CD4-positive, alpha-beta T cell treated with Interleukin-1 beta for 1 hour (primary cell): Measurements from ENCODE around the gene IMP4.

Source experiments
- DNase-seq, 2 donors: peaks; one replicate each; pipeline ENCODE4 v3.0.0-alpha.2; 2020 to 2022

IMP4 gene

DNA sequence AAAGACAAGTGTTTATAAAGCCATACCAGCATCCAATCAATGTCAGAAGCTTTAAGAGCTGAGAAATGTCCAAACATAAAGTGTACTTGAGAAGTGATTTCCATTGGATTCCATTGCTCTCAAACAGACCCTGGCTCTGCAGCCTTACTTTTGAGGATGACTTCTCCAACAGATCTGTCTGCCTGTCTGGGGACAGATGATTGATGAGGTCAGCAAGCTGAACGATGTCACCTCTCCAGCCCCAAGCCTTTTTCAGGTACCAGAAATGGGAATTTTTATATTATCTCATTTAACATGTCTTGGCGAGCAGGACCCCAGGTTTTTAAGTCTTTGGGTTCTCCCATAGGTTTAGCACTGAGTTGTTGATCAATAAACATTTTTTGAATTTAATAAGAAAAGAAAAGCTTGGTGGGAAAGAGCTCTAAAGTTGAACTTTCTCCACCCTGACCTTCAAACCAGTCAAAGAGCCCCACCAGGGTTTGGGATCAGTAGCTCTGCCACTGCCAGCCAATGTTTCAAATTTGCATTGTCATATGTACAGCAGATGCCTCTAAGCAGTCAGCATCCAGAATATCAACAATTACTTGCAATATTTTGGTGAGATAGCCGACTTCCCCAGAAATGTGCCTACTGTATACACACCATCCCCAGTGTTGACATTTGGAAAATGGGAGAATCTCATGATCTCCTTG is 35.7 kb downstream of the IMP4 start:
- DNase-seq: no peak

DNA sequence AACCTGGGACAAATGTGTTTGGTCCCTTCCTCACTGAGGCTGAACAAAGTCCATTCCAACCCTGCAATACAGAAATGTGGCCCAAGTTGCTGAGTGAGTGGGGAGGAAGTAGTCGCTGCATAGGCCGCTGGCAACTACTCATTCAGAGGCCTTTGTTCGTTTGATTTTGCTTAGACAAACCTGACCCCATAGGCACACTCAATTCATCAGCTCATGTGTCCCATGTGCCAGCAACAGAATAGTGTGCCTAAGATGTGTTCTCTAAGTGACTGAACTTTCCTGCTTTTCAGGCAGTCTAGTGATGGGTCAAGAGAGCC is 36.2 kb downstream of the IMP4 start:
- DNase-seq: no peak

DNA sequence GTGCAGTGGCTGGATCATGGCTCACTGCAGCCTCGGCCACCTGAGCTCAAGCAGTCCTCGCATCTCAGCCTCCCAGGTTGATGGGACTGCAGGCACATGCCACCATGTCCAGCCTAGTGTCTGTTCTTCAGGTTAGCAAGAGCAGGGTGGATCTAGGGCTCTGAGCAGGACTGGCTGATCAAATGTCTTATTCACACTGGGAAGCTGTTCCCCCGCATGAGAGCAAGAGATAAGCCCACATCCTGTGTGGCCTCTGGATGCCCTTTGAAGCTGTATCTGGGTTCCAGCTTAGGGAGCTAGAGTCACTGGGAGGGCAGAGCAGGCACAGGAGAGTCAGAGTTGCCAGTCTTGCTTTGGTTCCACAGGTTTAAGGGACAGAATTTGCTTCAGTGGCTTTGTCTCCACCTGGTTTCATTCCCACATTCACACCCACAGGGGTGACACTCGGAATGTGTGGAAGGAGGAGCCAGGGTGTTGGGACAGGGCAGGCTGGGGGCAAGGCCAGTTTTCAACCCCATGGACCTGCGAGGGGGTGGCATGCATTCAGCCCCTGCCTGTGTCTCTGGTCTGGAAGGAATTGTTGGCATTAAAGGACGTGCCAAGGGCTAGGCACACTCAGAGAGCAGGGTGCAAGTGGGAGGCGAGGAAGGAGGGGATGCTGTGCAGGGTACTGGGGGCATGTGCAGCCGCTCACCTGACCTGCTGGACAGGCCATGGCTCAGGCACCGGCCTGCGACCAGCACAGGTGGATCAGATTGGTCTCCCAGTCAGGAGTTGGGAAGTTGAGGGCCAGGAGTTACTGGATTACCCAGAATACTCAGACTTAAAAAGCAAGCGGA is 37.6 kb downstream of the IMP4 start:
- DNase-seq: no peak

DNA sequence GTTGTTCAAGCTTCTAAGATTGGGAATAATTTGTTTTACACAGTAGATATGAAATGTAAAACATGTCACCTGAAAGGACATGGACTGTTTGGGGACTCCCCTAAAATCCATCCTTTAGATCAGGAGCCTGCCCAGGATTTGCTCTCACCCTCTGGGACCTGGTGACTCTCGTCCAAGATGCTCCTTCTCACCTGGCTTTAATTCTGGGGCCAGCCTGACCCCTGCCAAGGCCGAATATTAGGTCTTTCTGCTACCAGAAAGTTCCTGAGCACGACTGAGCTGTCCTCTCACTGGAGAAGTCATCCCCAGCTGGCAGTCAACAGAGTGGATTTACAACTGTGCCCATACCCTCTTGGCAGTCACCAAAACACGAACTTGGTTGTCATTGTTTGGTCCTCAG is 38.4 kb downstream of the IMP4 start:
- DNase-seq: no peak

DNA sequence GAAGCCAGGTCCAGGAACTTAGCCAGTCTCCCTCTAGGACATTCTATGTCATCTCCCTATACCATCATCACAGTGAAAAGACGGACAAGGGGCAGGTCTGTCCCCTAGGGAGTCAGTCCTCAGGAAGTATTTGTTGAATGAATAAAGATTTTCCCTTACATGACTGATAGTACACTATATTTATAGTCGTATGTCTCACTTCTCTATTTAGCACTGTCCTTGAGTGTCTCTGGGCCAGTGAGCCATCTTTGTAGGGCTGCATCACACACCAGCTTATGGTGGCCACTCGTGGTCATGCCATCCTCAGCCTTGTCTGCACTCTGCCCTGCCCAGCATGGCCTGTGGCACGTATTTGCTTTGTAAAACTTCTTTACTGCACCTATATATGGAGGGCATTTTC is 38.9 kb downstream of the IMP4 start:
- DNase-seq: no peak

DNA sequence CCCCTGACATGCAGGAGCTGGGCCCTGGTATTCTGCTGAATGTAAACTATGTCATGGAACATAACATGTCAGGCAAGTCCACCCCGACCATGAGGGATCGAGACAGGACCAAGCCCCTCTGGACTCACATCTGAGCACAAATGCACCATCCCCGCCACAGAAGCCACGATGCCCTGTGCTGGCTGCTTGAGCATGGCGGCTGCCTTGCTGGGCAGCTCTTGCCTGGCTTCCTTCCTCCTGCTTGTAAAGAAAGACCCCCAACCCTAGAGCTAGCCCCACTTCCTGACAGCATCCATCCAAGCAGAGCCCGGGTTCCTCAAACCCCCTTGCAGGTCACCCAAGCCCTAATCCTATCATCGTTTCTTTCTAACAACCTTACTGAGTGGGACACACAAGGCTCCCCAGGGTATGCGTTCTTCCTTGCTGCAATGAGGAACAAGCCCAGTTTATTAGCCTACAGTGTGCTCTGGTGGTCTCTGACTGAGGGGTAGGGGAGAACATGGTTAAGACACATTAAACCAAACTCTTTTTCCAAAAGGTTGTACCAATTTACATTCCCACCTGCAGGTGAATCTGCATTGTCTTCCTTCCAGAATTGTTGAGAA is 39.7 kb downstream of the IMP4 start:
- no peak for DNase-seq

DNA sequence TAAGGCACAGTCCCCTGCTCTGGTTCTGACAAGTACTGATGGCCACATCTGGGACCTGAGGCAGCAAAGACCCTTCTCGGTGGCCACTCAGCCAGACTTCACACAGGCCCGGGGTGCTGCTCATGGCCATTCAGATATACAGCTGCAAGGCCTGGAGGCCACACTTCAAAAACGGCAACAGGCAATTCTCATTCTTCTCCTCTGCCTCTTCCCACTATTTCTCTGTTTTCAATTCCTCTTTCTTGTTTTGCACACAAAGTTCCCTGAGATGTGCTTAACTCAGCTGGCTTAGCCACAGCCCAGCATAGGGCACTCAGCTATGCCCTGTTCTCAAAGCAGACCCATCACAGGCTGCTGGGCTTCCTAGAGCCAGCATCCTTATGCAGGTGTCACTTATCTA is 43.0 kb downstream of the IMP4 start:
- DNase-seq: no peak

DNA sequence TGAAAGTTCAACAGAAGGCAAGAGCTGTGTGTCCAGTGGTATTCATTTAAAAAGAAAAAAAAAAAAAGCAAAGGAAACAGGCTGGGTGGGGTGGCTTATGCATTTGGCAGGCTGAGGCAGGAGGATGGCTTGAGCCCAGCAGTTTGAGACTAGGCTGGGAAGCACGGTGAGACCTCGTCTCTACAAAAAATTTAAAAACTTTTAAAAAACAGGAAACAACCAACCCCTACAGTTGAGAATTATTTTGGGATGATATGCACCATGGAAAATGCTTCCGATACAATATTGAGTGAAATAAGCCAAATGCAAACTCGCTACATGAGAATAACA is 44.3 kb downstream of the IMP4 start:
- no peak for DNase-seq

DNA sequence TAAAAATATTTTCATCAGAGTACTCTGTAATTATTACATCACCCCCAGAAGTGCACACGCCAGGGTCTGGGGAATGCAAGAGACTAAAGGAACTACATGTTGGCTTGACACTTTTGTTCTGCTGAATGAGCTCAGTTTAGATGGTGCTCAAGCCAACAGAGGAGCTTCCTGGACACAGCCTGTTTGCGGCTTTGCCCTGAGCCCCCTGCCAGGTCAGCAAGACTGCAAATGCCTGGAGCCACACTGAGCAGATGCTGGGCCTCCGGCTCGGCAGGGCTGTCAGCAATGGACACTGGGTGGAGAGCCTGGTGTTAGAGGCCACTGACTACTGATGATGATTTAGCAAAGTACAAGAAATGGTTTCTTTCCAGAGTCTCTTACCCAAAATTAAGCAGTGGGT is 45.1 kb downstream of the IMP4 start:
- no peak for DNase-seq

DNA sequence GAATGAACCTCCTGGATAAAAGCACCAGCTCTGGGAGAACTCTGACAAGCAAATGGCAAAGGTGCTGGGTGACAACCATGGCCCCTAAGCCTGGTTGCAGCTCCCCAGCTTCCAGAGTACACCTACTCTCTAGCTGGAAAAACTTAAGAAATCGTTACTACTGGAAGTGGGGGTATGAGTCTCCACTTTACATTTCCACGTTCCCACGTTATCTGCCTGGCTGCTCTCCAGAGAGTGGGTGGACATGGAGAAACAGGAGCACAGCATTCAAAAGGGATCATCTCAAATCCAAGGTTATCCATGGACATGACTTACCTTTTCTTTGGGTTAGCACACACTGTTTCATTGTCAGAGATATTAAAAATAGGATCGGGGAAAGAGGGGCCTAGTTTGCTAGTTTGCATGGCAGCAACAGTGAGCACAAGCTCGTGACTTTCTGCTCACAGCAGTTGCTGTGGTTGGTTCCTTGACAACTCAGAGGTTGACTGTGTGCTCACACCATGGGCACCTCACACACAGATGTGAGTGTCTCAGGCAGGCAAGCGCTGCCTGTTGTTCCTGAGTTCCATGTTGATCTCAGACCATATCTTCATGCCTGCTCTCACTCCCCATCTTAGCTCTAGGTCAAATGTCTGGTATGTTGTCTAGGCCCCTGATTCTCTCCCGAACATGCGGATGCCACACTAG is 45.7 kb downstream of the IMP4 start:
- DNase-seq: no peak

DNA sequence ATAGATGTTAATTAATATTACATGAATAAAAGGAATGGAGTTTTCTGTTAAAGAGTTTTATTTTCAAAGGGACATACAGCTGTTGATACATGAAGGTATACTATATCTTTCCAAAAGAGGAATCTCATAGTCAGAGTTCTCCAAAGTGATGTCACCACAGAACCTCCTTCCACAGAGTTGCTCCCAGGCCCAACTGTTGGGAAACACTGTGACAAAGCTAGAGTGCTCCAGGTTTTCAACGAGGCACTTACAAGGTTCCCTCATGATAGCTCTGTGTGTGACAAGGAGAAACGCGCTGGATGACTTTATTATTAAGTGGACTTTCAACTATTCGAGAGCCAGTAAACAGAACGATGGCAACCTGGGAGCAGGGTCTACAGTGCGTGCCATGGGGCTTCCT is 46.7 kb downstream of the IMP4 start:
- no peak for DNase-seq

DNA sequence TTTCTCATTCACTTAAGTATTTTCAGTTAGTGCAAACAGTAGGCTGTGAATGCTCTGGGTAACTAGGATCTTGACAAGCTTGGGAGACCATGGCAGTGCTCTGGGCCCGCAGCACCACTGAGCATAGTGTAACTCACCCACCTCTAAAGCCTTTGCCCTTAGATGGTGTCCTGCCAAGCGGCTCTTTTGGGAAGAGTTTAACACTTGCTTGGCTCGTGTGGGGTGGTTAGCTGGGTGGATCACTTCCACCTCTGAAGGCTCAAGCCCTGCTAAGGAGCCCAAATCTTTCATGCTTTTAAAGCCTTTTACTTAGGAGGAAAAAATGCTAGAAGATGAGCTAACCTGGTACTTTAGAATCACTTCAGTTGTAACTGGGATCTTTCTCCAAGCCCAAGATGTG is 47.1 kb downstream of the IMP4 start:
- DNase-seq: no peak

DNA sequence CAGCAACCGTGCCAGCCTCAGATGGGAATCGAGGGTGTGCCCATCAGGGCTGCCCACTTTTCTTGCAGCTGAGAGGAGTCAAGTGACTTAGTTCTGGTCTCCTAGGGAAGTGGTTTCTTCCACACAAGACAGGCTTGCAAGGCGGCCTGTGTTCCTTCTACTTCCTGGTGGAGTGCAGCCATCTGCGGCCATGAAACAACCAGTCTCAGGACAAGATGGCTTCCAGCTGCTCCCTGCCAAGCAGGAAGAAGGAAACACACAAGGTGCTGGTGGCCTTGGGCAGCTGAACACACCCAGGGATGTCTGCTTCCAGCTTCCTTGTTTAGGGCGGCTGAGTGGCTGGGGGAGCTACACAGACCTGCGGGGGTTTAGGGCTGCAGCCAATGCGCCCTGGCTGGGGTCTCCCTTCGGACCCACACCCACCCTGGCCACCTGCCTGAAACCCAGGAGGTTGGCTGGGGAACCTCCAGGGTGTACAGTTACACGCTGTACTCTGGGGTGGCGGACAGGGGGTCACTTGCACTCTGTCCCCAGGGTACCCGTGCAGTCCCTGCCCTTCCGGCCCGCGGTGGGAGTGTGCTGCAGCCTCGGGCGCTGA is 47.9 kb downstream of the IMP4 start:
- peak in 1 of 2 donors; percentile 34 for DNase-seq

DNA sequence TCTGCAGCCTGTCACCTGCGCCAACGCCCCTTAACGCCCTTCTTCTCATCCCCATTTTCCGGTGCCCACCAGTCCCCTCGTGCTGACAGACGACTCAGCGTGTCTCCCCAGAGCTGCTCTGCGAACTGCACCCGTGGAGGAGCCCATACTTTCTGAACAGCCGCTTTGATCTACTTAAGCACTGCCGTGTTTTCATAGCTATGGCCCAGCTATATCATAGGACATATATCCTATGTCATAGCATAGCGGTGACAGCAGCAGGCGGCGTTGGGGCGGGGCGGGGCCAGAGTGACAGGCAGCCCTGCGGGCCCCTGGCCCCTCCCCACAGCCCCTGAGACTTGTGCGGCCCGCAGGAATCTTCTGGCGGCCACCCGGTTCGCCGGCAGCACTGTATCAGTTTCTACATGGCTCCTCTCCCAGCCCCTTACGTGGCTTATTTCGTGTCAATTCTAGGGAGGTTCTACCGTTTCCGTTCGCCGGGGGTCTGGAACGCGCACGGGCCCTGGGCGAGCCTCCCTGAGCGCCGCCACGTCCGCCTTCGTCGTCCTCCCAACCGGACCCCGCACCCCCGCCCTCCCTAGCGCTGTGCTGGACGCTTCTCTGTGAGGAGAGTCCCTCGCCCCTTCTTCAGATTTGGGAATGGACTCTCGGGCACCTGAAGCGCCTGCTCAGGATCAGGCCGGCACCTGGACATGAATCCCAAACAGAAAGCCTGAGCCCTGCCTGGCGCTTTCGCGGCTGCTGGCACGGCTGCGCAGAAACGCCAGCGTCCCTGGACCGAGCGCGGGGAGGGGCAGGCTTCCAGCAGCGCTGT is 48.6 kb downstream of the IMP4 start:
- DNase-seq: peak; percentile 52 to 68

DNA sequence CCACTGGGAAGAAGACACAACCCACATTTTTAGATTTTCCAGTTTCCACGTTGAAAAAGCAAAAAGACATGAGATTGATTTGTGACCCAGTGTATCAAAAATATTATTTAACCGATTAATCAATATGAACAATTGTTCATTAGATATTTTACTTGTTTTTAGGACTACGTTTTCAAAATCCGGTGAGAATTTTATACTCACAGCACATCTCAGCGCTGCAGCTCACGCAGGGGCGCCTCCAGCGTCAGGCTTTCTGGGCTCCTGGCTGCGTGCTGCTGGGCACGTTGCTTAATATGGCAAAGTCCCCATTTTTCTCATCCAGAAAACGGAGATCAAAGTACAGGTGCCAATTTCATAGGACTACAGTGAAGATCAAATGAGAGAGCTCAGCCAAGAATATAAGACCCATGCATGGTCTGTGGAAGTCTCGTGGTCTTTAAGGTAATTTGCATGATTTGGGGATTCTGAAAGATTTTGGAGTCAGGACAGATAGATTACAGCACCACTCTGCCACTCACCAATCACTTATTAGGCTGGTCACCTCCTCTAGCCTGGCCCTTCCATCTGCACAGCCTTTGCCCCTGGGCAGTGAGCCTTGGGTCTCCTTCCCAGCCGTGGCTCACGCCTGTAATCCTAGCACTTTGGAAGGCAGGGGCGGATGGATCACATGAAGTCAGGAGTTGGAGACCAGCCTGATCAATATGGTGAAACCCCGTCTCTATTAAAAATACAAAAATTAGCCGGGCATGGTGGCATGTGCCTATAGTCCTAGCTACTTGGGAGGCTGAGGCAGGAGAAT is 49.4 kb downstream of the IMP4 start:
- DNase-seq: no peak

DNA sequence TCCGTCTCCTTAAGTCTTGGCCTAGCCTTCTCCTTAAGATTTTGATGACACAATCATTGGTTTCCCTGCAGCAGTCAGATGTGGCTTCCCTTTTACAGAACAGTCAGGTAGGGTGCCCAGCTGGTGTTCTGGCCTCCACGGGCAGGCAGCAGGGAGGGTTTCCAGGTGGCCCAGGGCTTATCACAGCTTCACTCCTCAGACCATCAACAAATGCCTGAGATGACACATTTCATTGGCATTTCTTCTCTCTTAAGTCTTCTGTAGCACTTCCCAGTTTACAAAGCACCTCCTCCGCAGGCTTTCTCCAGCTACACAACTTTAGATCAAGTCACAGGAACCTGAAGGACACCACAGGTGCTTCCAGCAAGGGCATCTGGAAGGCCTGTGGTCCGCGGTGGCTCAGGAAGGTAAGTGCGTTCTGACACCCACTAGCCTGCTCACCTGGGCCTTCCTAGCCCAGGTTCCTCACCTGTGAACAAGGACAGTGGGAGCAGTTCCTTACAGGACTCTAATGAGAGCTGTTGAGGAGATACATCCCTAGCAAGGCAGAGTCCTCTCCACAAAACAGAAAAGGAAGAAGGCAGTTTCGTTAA is 50.7 kb downstream of the IMP4 start:
- DNase-seq: no peak
